GM19035 (cell line): ENCODE data around the gene FAM200B.
A peak's percentile ranks its signal among the peaks of the same experiment; 100 is the strongest.

Source experiments
- ATAC-seq: cut with Tn5 transposase; IDR thresholded peaks from one replicate; pipeline ENCODE4 v1.9.1; 2021; ENCODE audit not compliant: unreplicated experiment

Gene FAM200B

GRCh38 chr4:15681372-15682241, at the start of gene FAM200B:
Gene FAM200B (plus strand): TSS chr4:15681827. CDS start chr4:15686978, 5,151 bp downstream.
- ATAC-seq = peak; percentile 91

- ATAC-seq = no peak
Measured at GRCh38 chr4:15636818-15637217, 44.8 kb upstream of the FAM200B start.

GRCh38 chr4:15638418-15638817, 43.2 kb upstream of the FAM200B start:
- no peak for ATAC-seq

- ATAC-seq = no peak
Measured at GRCh38 chr4:15648600-15648999, 33.0 kb upstream of the FAM200B start.

GRCh38 chr4:15649914-15650545, 31.6 kb upstream of the FAM200B start:
- ATAC-seq = no peak

GRCh38 chr4:15651676-15652075, 30.0 kb upstream of the FAM200B start:
- ATAC-seq = no peak

- no peak for ATAC-seq
Measured at GRCh38 chr4:15652191-15652590, 29.4 kb upstream of the FAM200B start.

GRCh38 chr4:15652841-15653240, 28.8 kb upstream of the FAM200B start:
- ATAC-seq = no peak

- ATAC-seq = no peak
Measured at GRCh38 chr4:15653420-15653819, 28.2 kb upstream of the FAM200B start.

- no peak for ATAC-seq
Measured at GRCh38 chr4:15653864-15654592, 27.6 kb upstream of the FAM200B start.

GRCh38 chr4:15654593-15655222, 26.9 kb upstream of the FAM200B start:
- peak; percentile 49 for ATAC-seq

GRCh38 chr4:15655223-15656037, 26.2 kb upstream of the FAM200B start, which contains the start of gene FBXL5:
Gene FBXL5 (minus strand): TSS chr4:15655357. CDS start chr4:15655287, 70 bp downstream.
- peak; percentile 74 for ATAC-seq

- no peak for ATAC-seq
Measured at GRCh38 chr4:15656038-15656470, 25.6 kb upstream of the FAM200B start.

- ATAC-seq = no peak
Measured at GRCh38 chr4:15657366-15657765, 24.3 kb upstream of the FAM200B start.

- ATAC-seq = no peak
Measured at GRCh38 chr4:15658136-15658770, 23.4 kb upstream of the FAM200B start.

- ATAC-seq = no peak
Measured at GRCh38 chr4:15658781-15659180, 22.8 kb upstream of the FAM200B start.

GRCh38 chr4:15659768-15660570, 21.7 kb upstream of the FAM200B start:
- ATAC-seq = no peak

GRCh38 chr4:15665753-15666365, 15.8 kb upstream of the FAM200B start:
- ATAC-seq = no peak
